ENCODE data around the gene FOXA3. TPM values are rescaled to one million over a fixed set of nuclear protein-coding genes. Genes with fewer than 3 reads are reported as not detected.

Gene FOXA3
- total and polyA plus RNA-seq, 2 of the 4 experiments (the other 2 are of a cell fraction), result not detected

- ChIA-PET POLR2A (ENCODE audit: unreplicated experiment) (no interaction called here), CTCF (no interaction called here)
- 0 out of 2 replicates have a peak, but pooled peaks cover 4% of the 10 kb centered on the region for H4K20me1 ChIP-seq (ENCODE audit: insufficient read depth, low read length)
- H4K5ac ChIP-seq (ENCODE audit: low read depth, low read length), result no peak overlapping the region
- ATAC-seq (ENCODE audit: low read depth) (no peak), DNase-seq (no peak)
- no peak overlapping the region for H3K9ac ChIP-seq (ENCODE audit: low read depth, low read length)
- in situ Hi-C loops (cut with MboI; ENCODE audit: low sequenced_read_pairs) (no loop called here), dilution Hi-C loops (cut with HindIII; ENCODE audit: low sequenced_read_pairs, unreplicated experiment) (no loop called here), intact Hi-C loops (cut with micrococcal nuclease) (no loop called here)
- H3K27ac ChIP-seq (ENCODE audit: insufficient read depth, low read length), result no peak overlapping the region
- H3K56ac ChIP-seq (ENCODE audit: extremely low read depth, insufficient read depth, low read length), result no peak overlapping the region
- no peaks in the 10 kb centered on the region for H3K9me1 ChIP-seq (ENCODE audit: insufficient read depth, low read length)
- H3K14ac ChIP-seq (replicated peaks; ENCODE audit: low read depth, low read length), result no peak overlapping the region
- no peak overlapping the region for H4K8ac ChIP-seq (ENCODE audit: low read depth in 2 of 2, low read length in 2 of 2)
- no peak for TF ChIP-seq SMC3 (IDR thresholded peaks at IDR 0.05; ENCODE audit: low read depth, low read length)
- no peak for TF ChIP-seq CTCF (conservative IDR thresholded peaks at IDR 0.05; ENCODE audit: low read depth, low read length)
- TF ChIP-seq RFX5 (IDR thresholded peaks at IDR 0.05; ENCODE audit: low read depth, low read length), result no peak
- TF ChIP-seq BHLHE40 (IDR thresholded peaks at IDR 0.05; ENCODE audit: low read depth, low read length), result no peak
- no peak for TF ChIP-seq MAZ (IDR thresholded peaks at IDR 0.05; ENCODE audit: borderline replicate concordance, low read depth, low read length)
- no peak for TF ChIP-seq RAD21 (IDR thresholded peaks at IDR 0.05; ENCODE audit: low read length)
- no peak for TF ChIP-seq ELK1 (IDR thresholded peaks at IDR 0.05; ENCODE audit: borderline replicate concordance, low read depth, low read length)
- H2AK5ac ChIP-seq (ENCODE audit: low read depth, low read length), result no peak overlapping the region
- H2BK15ac ChIP-seq (ENCODE audit: low read depth, low read length), result no peak overlapping the region
- no peak overlapping the region for H4K91ac ChIP-seq (ENCODE audit: insufficient read depth, low read depth, low read length)
- no peak overlapping the region for H2BK20ac ChIP-seq (ENCODE audit: low read depth, low read length)
- no peak overlapping the region for H3K18ac ChIP-seq (ENCODE audit: low read depth, low read length)
- H2BK5ac ChIP-seq (ENCODE audit: low read depth, low read length, poor library complexity, severe bottlenecking), result no peak overlapping the region
- H3K4ac ChIP-seq (ENCODE audit: low read depth, low read length), result no peak overlapping the region
- H2AFZ ChIP-seq (replicated peaks; ENCODE audit: low read length, poor library complexity), result no peak overlapping the region
- peaks cover 5 to 13% of the 10 kb centered on the region in 2 experiments for H3K79me1 ChIP-seq (ENCODE audit: low read depth in 1 of 2, low read length in 2 of 2)
- no TSS peak for BruUV-seq (replicated peaks)
- no peaks in the 10 kb centered on the region for H3K27me3 ChIP-seq (ENCODE audit: control insufficient read depth, insufficient read depth, low read length)
- WGBS, 2 experiments (ENCODE audit: extremely low coverage in 2 of 2, insufficient read length in 1 of 2), result 100% methylated on average over 1 of the region's 7 CpGs; no CpG with 5 or more reads in 1 of the 2 experiments
- no peaks in the 10 kb centered on the region for H3K4me1 ChIP-seq (ENCODE audit: control insufficient read depth, insufficient read depth, low read length)
- H3K36me3 ChIP-seq (ENCODE audit: control insufficient read depth, insufficient read depth, low read length), result peaks cover 58% of the 10 kb centered on the region
- no peak overlapping the region for H2AK9ac ChIP-seq (replicated peaks; ENCODE audit: low read depth, low read length, poor library complexity)
- no peak overlapping the region for H2BK120ac ChIP-seq (ENCODE audit: low read depth, low read length)
- no peak overlapping the region for H3K4me3 ChIP-seq (ENCODE audit: insufficient read depth, low read depth, low read length)
- H3K4me2 ChIP-seq (ENCODE audit: low read depth, low read length), result no peak overlapping the region
- peaks cover 3% of the 10 kb centered on the region; the same call in 1 of the 2 replicates for H3K9me3 ChIP-seq (ENCODE audit: control insufficient read depth, insufficient read depth, low read length)
- H3K23ac ChIP-seq (ENCODE audit: low read depth, low read length), result no peak overlapping the region
Observed at GRCh38 chr19:45834970-45835369, 29.2 kb upstream of the FOXA3 start.

Data from IMR-90 (cell line).